HG02943 (cell line): ENCODE results near the gene KRAS.
"Not testable (repeated sequence)": the region's sequence is repeated elsewhere in the genome, so short reads cannot be mapped to it uniquely, and the experiment has no call there.

Experiments
- ATAC-seq: cut with Tn5 transposase; IDR thresholded peaks from one replicate; pipeline ENCODE4 v1.9.1; 2021; ENCODE audit warnings: mild to moderate bottlenecking, low read depth, moderate library complexity; ENCODE audit not compliant: unreplicated experiment

KRAS gene

GRCh38 chr12:25250744-25251730 is at the start of gene KRAS:
Gene KRAS (minus strand): TSS chr12:25250929.
- ATAC-seq, result peak; percentile 75

GRCh38 chr12:25296381-25296780 is 45.7 kb upstream of the KRAS start:
- no peak for ATAC-seq

GRCh38 chr12:25295361-25295760 is 44.6 kb upstream of the KRAS start:
- no peak for ATAC-seq

GRCh38 chr12:25293653-25294052 is 42.9 kb upstream of the KRAS start:
- ATAC-seq, result no peak

GRCh38 chr12:25292810-25293221 is 42.1 kb upstream of the KRAS start:
- not testable (repeated sequence) for ATAC-seq

- ATAC-seq, result no peak
Measured at GRCh38 chr12:25287610-25288009, 36.9 kb upstream of the KRAS start.

- ATAC-seq, result no peak
Measured at GRCh38 chr12:25286837-25287236, 36.1 kb upstream of the KRAS start.

- no peak for ATAC-seq
Measured at GRCh38 chr12:25284024-25284423, 33.3 kb upstream of the KRAS start.

- ATAC-seq, result no peak
Measured at GRCh38 chr12:25283006-25283405, 32.3 kb upstream of the KRAS start.

- no peak for ATAC-seq
Measured at GRCh38 chr12:25280082-25280481, 29.4 kb upstream of the KRAS start.

GRCh38 chr12:25278269-25278668 is 27.5 kb upstream of the KRAS start:
- no peak for ATAC-seq

GRCh38 chr12:25276199-25276937 is 25.6 kb upstream of the KRAS start:
- no peak for ATAC-seq

GRCh38 chr12:25271486-25272098 is 20.9 kb upstream of the KRAS start:
- ATAC-seq, result no peak

- peak; percentile 82 for ATAC-seq
Measured at GRCh38 chr12:25269701-25270100, 19.0 kb upstream of the KRAS start.

- ATAC-seq, result no peak
Measured at GRCh38 chr12:25266497-25266896, 15.8 kb upstream of the KRAS start.

GRCh38 chr12:25264862-25265261 is 14.1 kb upstream of the KRAS start:
- ATAC-seq, result no peak

GRCh38 chr12:25264114-25264513 is 13.4 kb upstream of the KRAS start:
- no peak for ATAC-seq

- no peak for ATAC-seq
Measured at GRCh38 chr12:25263594-25263993, 12.9 kb upstream of the KRAS start.

GRCh38 chr12:25262389-25263074 is 11.8 kb upstream of the KRAS start:
- no peak for ATAC-seq

- no peak for ATAC-seq
Measured at GRCh38 chr12:25257590-25258324, 7.0 kb upstream of the KRAS start.
